SK-N-SH (cell line): ENCODE results near the gene PSEN2. TPM values are rescaled to one million over a fixed set of nuclear protein-coding genes. Genes with fewer than 3 reads are reported as not detected.
A peak's percentile ranks its signal among the peaks of the same experiment; 100 is the strongest.

Source experiments
- CTCF ChIA-PET: fragments of 300-600, 350-600 bp; formaldehyde crosslinking; extraction: SDS; loops from one replicate; lab custom pipeline; 2021; lab: Yijun Ruan, JAX
- POLR2A ChIA-PET: fragments of 350-600 bp; sonication (Branson Sonifier 250); formaldehyde crosslinking; extraction: SDS; loops from one replicate; lab custom pipeline; 2020; ENCODE audit warnings: antibody characterized with exemption, inconsistent platforms; lab: Yijun Ruan, JAX
- DNase-seq: peaks from one replicate; pipeline ENCODE4 v3.0.0; 2012
- H2AFZ ChIP-seq: fragments of 200-600 bp; sonication (generic); 2 replicates; pipeline ENCODE4 v1.8.1; 2016; ENCODE audit warnings: antibody characterized with exemption, mild to moderate bottlenecking, low read depth
- H3F3A ChIP-seq: fragments of 200-600 bp; sonication (generic); replicated peaks from 2 replicates; pipeline ENCODE3; 2016; ENCODE audit warnings: antibody characterized with exemption, mild to moderate bottlenecking; ENCODE audit not compliant: insufficient read depth
- H3K27ac ChIP-seq, 2 experiments: fragments of 200-500 bp in 1 of 2; fragments of 200-600 bp in 1 of 2; sonication (Bioruptor generic) in 1 of 2; sonication (generic), shearing (Covaris generic) in 1 of 2; 2 replicates each; pipeline versions ENCODE4 v1.5.1 to v1.6.1; 2014 to 2016; ENCODE audit warnings: low read depth in 2 of 2, inconsistent platforms in 1 of 2, low read length in 1 of 2, mild to moderate bottlenecking in 1 of 2, mixed read lengths in 1 of 2
- H3K27me3 ChIP-seq: fragments of 200-600 bp; sonication (generic), shearing (Covaris generic); 2 replicates; pipeline ENCODE4 v1.6.1; 2016; ENCODE audit warnings: mixed run types; ENCODE audit not compliant: insufficient read depth
- H3K36me3 ChIP-seq, 2 experiments: fragments of 200-500 bp in 1 of 2; fragments of 200-600 bp in 1 of 2; sonication (Bioruptor generic) in 1 of 2; sonication (generic) in 1 of 2; replicated peaks in 1 of 2; 2 replicates each; pipeline versions ENCODE3 to v1.5.1; 2014 to 2016; ENCODE audit warnings: low read length in 1 of 2, mild to moderate bottlenecking in 1 of 2; ENCODE audit not compliant: insufficient read depth in 2 of 2, control insufficient read depth in 1 of 2
- H3K4me1 ChIP-seq, 2 experiments: fragments of 200-500 bp in 1 of 2; fragments of 200-600 bp in 1 of 2; sonication (Bioruptor generic) in 1 of 2; sonication (generic), shearing (Covaris generic) in 1 of 2; 2 replicates each; pipeline versions ENCODE4 v1.5.1 to v1.6.1; 2014 to 2016; ENCODE audit warnings: low read depth in 1 of 2, low read length in 1 of 2, mixed run types in 1 of 2; ENCODE audit not compliant: insufficient read depth in 2 of 2, control insufficient read depth in 1 of 2
- H3K4me2 ChIP-seq: fragments of 200-600 bp; sonication (generic), shearing (Covaris generic); 2 replicates; pipeline ENCODE4 v1.6.1; 2017; ENCODE audit warnings: mixed run types
- H3K4me3 ChIP-seq, 2 experiments: fragments of 200-500 bp in 1 of 2; fragments of 200-600 bp in 1 of 2; sonication (Bioruptor generic) in 1 of 2; sonication (generic), shearing (Covaris generic) in 1 of 2; 2 replicates each; pipeline versions ENCODE4 v1.5.1 to v1.8.1; 2014 to 2016; ENCODE audit warnings: low read depth in 2 of 2, inconsistent platforms in 1 of 2, low read length in 1 of 2, mild to moderate bottlenecking in 1 of 2, mixed read lengths in 1 of 2, moderate library complexity in 1 of 2
- H3K79me2 ChIP-seq: fragments of 200-600 bp; sonication (generic); 2 replicates; pipeline ENCODE4 v1.8.1; 2017; ENCODE audit warnings: mild to moderate bottlenecking; ENCODE audit not compliant: insufficient read depth
- H3K9ac ChIP-seq: fragments of 200-600 bp; sonication (generic); 2 replicates; pipeline ENCODE4 v1.6.1; 2017; ENCODE audit warnings: mixed run types
- H3K9me2 ChIP-seq: fragments of 200-600 bp; sonication (generic); 2 replicates; pipeline ENCODE4 v1.6.1; 2017; ENCODE audit warnings: mixed run types
- H3K9me3 ChIP-seq: fragments of 200-600 bp; sonication (generic); 2 replicates; pipeline ENCODE4 v1.6.1; 2017; ENCODE audit warnings: mixed run types, mild to moderate bottlenecking, moderate library complexity
- H4K20me1 ChIP-seq: fragments of 200-600 bp; sonication (generic); 2 replicates; pipeline ENCODE4 v1.6.1; 2017; ENCODE audit warnings: mild to moderate bottlenecking, mixed run types; ENCODE audit not compliant: insufficient read depth
- ELF1 ChIP-seq: IDR thresholded peaks from 2 replicates; pipeline ENCODE4 v1.4.0; 2012
- FOSL2 ChIP-seq: IDR thresholded peaks from 2 replicates; pipeline ENCODE4 v1.4.0; 2012; ENCODE audit warnings: low read depth, mild to moderate bottlenecking, moderate library complexity, borderline replicate concordance
- FOXJ3 ChIP-seq: sonication (generic); formaldehyde crosslinking; IDR thresholded peaks from 2 replicates; pipeline ENCODE4 v1.5.1; 2020; ENCODE audit warnings: mild to moderate bottlenecking, missing genetic modification reagents
- GATA2 ChIP-seq: sonication (generic); formaldehyde crosslinking; IDR thresholded peaks from 2 replicates; pipeline ENCODE4 v1.5.0; 2020; ENCODE audit warnings: mild to moderate bottlenecking, missing genetic modification reagents
- IRF3 ChIP-seq: fragments of 150-350 bp; IDR thresholded peaks from 2 replicates; pipeline ENCODE4 v1.6.1; 2016; ENCODE audit warnings: mild to moderate bottlenecking, low read depth, low read length
- MAX ChIP-seq: IDR thresholded peaks from 2 replicates; pipeline ENCODE4 v1.4.0; 2012; ENCODE audit warnings: low read depth
- MXI1 ChIP-seq: IDR thresholded peaks from 2 replicates; pipeline ENCODE4 v1.6.1; 2012; ENCODE audit warnings: mild to moderate bottlenecking, low read depth, low read length, improper control_type of control experiment
- NRF1 ChIP-seq: IDR thresholded peaks from 2 replicates; pipeline ENCODE4 v1.6.1; 2012; ENCODE audit warnings: low read depth, mild to moderate bottlenecking, low read length
- PBX3 ChIP-seq: IDR thresholded peaks from 2 replicates; pipeline ENCODE4; 2012
- POLR2AphosphoS5 ChIP-seq: IDR thresholded peaks from 2 replicates; pipeline ENCODE4 v1.6.1; 2012; ENCODE audit warnings: low read depth, low read length
- RAD21 ChIP-seq: IDR thresholded peaks from 2 replicates; pipeline ENCODE4 v1.6.1; 2012; ENCODE audit warnings: mild to moderate bottlenecking, low read length
- RCOR1 ChIP-seq: fragments of 150-350 bp; IDR thresholded peaks from 2 replicates; pipeline ENCODE4 v1.6.1; 2017; ENCODE audit warnings: antibody characterized with exemption, low read length
- RXRA ChIP-seq: IDR thresholded peaks from 2 replicates; pipeline ENCODE4 v1.4.0; 2012; ENCODE audit warnings: low read depth, mild to moderate bottlenecking, borderline replicate concordance
- SIN3A ChIP-seq: IDR thresholded peaks from 2 replicates; pipeline ENCODE4 v1.6.1; 2012; ENCODE audit warnings: low read depth, mild to moderate bottlenecking, low read length, moderate library complexity, borderline replicate concordance
- TAF1 ChIP-seq: IDR thresholded peaks from 2 replicates; pipeline ENCODE4 v1.6.1; 2012; ENCODE audit warnings: low read depth, mild to moderate bottlenecking, low read length, moderate library complexity, borderline replicate concordance
- TCF12 ChIP-seq: IDR thresholded peaks from 2 replicates; pipeline ENCODE4 v1.4.0; 2012
- USF1 ChIP-seq: IDR thresholded peaks from 2 replicates; pipeline ENCODE4 v1.4.0; 2012; ENCODE audit warnings: low read depth, borderline replicate concordance
- ZBTB33 ChIP-seq: IDR thresholded peaks from 2 replicates; pipeline ENCODE4 v1.4.0; 2012; ENCODE audit warnings: low read depth, borderline replicate concordance
- WGBS: methylation state at CpG from one replicate; pipeline ENCODE4 v1.1.6; 2017; ENCODE audit warnings: low lambda C conversion rate; 5-methylcytosine and 5-hydroxymethylcytosine counted together
- polyA plus RNA-seq, 3 experiments: library from polyadenylated mRNA; depleted of rRNA; stranded (reverse); fragments of >200 nt; gene quantifications; 2 replicates each; pipeline ENCODE4 v1.2.3, GENCODE V29; 2012

PSEN2 gene
- polyA plus RNA-seq, 1 of the 3 experiments (the other 2 are of a cell fraction): 20.2 TPM

GRCh38 chr1:226820941-226821718 lies 49.3 kb upstream of the PSEN2 start (continued):
- peak; percentile 92 for TF ChIP-seq TCF12

GRCh38 chr1:226821719-226822085 lies 48.7 kb upstream of the PSEN2 start:
- no peak overlapping the region for H3K4me3 ChIP-seq
- no peaks in the 10 kb centered on the region for H3K9me2 ChIP-seq
- WGBS: 20% methylated on average over 1 of the region's 1 CpG
- no peaks in the 10 kb centered on the region for H3K27me3 ChIP-seq
- peaks cover 3 to 15% of the 10 kb centered on the region in 2 experiments; a peak in 1 of 4 replicates for H3K4me1 ChIP-seq
- no peaks in the 10 kb centered on the region for H3K9me3 ChIP-seq
- CTCF ChIA-PET: interaction anchor here (1.1 to 3.5 kb wide), 4 partner anchors 110 to 196 kb away, joined by 4 to 34 read pairs (median 4); no protein-coding TSS in a partner anchor
- TF ChIP-seq FOXJ3 (CRISPR knock-in tag): no peak
- peak; percentile 33; the same call in 1 of the 2 replicates for TF ChIP-seq RCOR1
- TF ChIP-seq IRF3: no peak
- TF ChIP-seq GATA2: 0 out of 2 replicates have a peak, but pooled peaks have one; percentile 34
- TF ChIP-seq, all 33 proteins: peak for 2
- Histone ChIP-seq H3F3A (peaks cover 3% of the 10 kb centered on the region), H2AFZ (no peak overlapping the region), H3K27ac (peak overlapping the region; percentile 1 to 56; a peak in 2 of 4 replicates), H3K79me2 (no peaks in the 10 kb centered on the region), H4K20me1 (no peaks in the 10 kb centered on the region), H3K36me3 (no peaks in the 10 kb centered on the region), H3K4me2 (no peak overlapping the region), H3K9ac (no peak overlapping the region)
- POLR2A ChIA-PET: no interaction called here
- peak; percentile 52 for DNase-seq

GRCh38 chr1:226823643-226824042 lies 46.8 kb upstream of the PSEN2 start:
- ChIA-PET POLR2A (no interaction called here), CTCF (interaction anchor here (0.9 to 3.5 kb wide), 6 partner anchors 113 to 279 kb away, joined by 3 to 34 read pairs (median 4); no protein-coding TSS in a partner anchor)
- no peaks in the 10 kb centered on the region for H3K9me3 ChIP-seq
- no peaks in the 10 kb centered on the region for H3K9me2 ChIP-seq
- H3K27me3 ChIP-seq: no peaks in the 10 kb centered on the region
- no peaks in the 10 kb centered on the region for H4K20me1 ChIP-seq
- no peak overlapping the region for H3K27ac ChIP-seq
- no peak overlapping the region for H3K9ac ChIP-seq
- peaks cover 3% of the 10 kb centered on the region for H3F3A ChIP-seq
- 79% methylated on average over 5 of the region's 5 CpGs for WGBS
- H3K4me3 ChIP-seq: no peak overlapping the region
- no peaks in the 10 kb centered on the region for H3K79me2 ChIP-seq
- no peak for TF ChIP-seq MAX
- no peak for TF ChIP-seq ELF1
- TF ChIP-seq POLR2AphosphoS5: no peak
- TF ChIP-seq FOXJ3 (CRISPR knock-in tag): no peak
- no peak for TF ChIP-seq SIN3A
- TF ChIP-seq RAD21: no peak
- no peak for TF ChIP-seq PBX3
- no peak for TF ChIP-seq GATA2
- TF ChIP-seq FOSL2: no peak
- no peak for TF ChIP-seq TAF1
- no peak for TF ChIP-seq RCOR1
- TF ChIP-seq RXRA: no peak
- no peak for TF ChIP-seq USF1
- TF ChIP-seq MXI1: no peak
- TF ChIP-seq IRF3: no peak
- TF ChIP-seq NRF1: no peak
- TF ChIP-seq ZBTB33: no peak
- H3K4me2 ChIP-seq: no peak overlapping the region
- H3K36me3 ChIP-seq: no peaks in the 10 kb centered on the region
- H2AFZ ChIP-seq: no peak overlapping the region
- no peak for DNase-seq
- H3K4me1 ChIP-seq: peaks cover 3 to 17% of the 10 kb centered on the region in 2 experiments; a peak in 1 of 4 replicates
